NCI-H226 (cell line): ENCODE results near the gene SLC25A25.
A peak's percentile ranks its signal among the peaks of the same experiment; 100 is the strongest.

Experiments
- DNase-seq: peaks from one replicate; pipeline ENCODE4 v3.0.0-alpha.2; 2015

Gene SLC25A25

DNA sequence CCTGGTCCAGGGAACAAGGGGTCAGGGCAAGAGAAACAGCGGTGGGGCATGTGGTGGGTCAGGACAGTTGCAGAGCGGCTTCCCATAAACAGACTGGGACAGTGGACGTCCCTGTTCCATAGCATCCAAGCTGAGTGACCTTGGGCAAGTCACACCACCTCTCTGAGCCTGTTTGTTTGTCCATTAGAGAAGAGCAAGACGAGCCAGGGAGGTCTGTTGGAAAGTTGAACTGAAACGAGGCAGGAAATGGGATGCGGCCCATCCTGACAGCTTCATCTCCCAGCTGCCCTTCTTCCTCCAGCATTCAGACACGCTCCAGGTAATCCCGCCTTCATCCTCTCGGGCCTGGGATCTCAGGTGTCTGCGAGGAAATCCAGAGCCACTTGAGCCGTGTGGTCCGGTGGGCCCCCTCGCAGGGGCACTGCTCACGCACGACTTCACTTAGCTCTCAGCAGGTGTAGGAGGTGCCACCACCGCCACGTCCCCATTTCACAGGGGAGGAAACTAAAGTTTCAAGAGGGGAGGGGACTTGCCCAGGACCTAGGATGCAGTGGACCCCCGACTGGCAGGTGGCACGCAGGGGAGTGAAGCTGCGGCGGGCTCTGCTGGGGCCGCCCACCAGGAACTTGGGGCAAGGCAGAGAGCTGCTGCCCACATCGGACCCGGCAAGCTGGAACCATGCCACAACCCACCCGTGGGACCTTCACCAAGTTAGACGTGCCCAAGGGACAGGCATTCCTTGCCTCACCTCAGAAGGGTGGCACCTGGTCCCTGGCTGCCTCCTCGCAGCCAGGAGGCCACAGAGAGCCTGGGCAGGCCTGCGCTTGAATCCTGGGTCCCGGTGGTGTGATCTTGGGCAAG, 46.5 kb downstream of the SLC25A25 start:
- DNase-seq, result no peak

GRCh38 chr9:128115187-128116103, 47.4 kb downstream of the SLC25A25 start:
- DNase-seq, result no peak

DNA sequence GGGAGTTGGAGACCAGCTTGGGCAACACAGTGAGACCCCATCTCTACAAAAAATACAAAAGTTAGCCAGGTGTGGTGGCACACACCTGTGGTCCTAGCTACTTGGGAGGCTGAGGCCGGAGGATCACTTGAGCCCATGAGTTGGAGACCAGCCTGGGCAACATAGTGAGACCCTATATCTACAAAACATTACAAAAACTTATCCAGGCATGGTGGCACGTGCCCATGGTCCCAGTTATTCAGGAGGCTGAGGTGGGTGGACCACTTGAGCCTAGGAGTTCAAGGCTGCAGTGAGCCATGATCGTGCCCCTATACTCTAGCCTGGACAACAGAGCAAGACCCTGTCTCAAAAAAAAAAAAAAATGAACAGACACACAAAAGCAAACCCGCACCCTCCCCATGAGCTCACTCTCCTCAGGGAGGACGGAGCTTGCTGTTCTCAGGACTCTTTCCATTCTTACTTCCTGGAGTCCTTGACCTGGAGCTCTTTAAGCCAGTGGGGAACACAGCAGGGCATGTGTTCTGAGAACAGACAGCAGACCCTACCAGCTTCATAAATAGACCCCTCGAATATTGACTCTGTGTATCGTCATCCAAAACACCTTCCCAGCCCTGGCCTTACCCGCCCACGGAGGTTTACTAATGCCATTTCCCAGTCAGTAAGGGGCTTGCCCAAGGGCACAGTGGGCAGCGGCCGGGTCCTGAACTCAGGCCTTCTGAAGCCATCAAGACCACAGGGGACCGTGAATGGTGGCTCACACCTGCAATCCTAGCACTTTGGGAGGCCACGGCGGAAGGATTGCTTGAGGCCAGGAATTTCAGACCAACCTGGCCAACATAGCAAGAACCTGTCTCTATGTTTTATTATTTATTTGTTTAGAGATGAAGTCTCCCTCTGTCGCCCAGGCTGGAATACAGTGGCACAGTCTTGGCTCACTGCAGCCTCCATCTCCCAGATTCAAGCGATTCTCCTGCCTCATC, 48.4 kb downstream of the SLC25A25 start:
- no peak for DNase-seq

- DNase-seq, result peak; percentile 55
These were observed 49.8 kb downstream of the SLC25A25 start for GRCh38 chr9:128117613-128118471.

- DNase-seq, result no peak
These were observed 50.4 kb downstream of the SLC25A25 start for GRCh38 chr9:128118472-128118857.

DNA sequence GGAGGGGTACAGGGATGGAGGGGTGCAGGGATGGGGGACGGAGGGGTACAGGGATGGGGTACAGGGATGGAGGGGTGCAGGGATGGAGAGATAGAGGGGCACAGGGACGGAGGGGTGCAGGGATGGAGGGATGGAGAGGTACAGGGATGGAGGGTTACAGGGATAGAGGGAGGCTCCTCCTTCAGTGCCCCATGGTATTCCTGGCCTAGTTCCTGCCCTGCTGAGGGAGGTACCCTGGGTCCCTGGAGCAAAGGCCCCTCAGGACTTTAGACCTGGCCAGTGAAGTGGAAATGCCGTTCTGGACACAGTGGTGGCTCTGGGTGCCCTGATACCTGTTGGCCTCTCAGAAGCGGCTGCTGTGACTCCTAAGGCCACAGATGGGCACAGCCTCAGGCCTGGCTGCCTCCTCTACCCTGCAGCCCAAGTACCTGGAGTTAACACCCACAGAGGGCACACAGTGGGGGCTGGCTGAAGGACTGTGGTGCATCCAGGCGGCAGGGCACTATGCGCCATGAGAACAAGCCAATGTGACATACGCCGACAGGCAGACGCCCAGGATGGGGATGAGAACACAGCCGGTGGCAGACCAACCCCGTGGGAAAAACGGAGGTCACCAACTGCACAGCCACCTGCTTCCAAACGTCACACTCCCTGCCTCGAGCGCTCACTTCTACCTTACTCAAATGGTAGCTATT, 51.1 kb downstream of the SLC25A25 start:
- DNase-seq, result no peak

GRCh38 chr9:128120061-128120740, 52.2 kb downstream of the SLC25A25 start:
- DNase-seq, result no peak

DNA sequence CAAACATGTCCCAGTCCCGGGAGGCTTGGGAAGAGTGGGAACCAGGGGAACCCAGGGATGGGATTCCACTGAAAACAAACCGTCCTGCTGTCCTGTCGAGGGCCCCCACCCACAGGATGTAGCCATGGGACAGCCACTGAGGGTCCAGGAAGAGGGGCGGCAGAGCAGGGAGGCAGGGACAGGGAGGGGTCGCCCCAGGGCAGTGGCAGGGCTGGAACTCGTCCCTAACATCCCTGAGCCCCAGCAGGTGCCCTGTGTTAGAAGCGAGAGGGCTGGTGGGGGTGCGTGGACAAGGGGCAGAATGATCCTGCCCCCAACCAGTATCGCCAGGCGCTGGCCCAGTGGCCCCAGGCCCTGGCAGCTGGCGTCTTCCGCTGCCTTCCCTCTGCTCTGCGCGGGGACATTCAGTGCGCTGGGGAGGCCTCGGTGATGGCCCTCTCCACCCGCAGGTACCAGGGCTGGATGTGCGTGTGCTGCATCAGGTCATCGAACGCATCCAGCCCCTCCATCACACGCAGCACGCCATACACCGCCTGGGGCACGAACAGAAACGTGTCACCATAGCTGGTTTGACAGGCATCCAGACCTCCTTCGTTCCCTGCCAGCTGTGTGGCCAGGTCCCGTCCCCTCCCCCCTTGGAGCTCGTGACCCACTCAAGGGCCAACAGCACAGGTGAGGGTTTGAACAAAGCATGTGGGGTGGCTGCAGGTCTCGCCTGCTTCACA, 52.9 kb downstream of the SLC25A25 start:
- DNase-seq, result no peak

DNA sequence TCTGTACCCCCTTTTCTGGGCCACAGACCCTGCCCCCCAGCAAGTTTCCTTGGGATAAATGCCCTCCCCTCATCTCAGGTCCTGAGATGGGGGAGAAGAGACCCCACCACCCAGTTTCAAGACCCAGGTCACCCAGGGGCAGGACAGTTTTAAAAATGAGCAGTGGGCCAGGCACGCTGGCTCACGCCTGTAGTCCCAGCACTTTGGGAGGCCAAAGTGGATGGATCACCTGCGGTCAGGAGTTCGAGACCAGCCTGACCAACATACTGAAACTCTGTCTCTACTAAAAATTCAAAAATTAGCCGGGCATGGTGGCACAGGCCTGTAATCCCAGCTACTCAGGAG, 53.4 kb downstream of the SLC25A25 start:
- no peak for DNase-seq

DNA sequence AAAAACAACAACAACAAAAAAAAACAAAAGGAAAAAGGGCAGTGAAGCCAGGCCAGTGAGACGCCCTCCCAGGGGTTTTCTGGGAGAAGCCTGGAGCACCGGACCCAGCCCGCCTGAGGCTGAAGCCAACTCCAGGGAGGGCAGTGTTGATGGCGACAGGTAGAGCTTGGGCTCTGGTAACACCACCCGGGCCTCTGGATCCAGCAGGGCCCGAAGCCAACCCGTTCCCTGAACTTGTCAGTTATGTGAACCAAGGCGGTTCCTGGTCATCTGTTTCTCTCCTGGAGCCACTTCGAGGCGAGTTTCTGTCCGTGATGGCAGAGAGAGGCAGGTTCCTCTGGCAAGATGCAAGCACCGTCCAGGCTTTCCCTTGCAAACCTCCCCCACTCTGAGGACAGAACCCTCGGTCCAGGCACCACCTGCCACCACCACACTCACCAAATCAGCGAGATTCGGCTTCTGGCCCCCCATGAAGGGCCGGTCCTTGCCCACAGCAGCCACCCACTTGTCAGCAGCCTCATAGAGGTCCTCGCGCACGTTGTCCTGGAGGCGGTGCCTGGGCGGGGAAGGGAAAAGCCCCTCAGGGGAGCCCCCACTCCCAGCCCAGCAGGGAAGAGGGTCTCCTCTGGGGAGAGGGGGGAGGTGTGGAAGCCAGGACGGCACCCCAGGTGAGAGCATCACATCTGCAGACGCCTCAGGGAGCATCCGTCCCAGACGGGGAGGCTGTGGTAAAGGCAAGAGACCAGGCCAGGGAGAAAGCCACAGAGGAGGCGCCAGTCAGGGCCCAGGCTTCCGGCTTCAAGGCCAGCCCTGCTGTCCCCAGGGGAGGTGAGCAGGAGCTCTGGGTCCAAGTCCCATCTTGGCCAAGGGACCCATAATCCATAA, 54.1 kb downstream of the SLC25A25 start:
- DNase-seq, result no peak

- no peak for DNase-seq
These were observed 54.8 kb downstream of the SLC25A25 start for GRCh38 chr9:128122809-128123175.

- DNase-seq, result no peak
These were observed 55.5 kb downstream of the SLC25A25 start for GRCh38 chr9:128123451-128124080.

GRCh38 chr9:128124451-128124850, 56.4 kb downstream of the SLC25A25 start:
- DNase-seq, result no peak

DNA sequence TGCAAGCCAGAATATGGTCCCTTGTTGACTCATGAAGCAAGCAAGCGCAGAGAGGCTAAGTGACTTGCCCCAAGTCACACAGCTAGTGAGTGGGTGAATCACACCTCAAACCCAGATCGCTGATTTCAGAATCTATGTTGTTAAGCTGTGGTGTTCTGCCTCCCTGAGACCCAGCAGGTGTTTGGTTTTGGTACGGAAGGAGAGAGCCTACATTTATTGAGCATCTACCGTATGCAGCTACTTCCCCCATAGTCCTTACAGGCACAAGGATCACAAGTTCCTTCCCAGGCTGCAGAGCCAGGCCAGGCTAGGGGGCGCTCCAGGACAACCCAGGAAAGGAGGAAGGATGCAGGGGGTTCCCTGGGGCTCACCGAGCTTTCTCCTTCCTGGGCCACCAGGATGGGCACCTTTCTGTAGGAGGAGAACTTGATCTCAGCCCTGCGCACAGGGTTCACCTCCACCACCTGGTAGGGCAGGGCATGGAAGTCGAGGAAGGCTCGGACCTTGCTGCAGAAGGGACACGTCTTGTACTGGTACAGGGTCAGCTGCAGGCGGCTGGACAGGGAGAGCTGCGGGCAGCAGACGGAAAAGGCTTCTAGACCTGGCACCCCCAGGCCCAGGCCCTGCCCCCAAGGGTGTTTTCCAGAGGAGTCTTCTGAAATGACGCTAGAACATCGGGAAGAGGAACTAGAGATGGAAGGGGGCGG, 57.0 kb downstream of the SLC25A25 start:
- peak; percentile 29 for DNase-seq

DNA sequence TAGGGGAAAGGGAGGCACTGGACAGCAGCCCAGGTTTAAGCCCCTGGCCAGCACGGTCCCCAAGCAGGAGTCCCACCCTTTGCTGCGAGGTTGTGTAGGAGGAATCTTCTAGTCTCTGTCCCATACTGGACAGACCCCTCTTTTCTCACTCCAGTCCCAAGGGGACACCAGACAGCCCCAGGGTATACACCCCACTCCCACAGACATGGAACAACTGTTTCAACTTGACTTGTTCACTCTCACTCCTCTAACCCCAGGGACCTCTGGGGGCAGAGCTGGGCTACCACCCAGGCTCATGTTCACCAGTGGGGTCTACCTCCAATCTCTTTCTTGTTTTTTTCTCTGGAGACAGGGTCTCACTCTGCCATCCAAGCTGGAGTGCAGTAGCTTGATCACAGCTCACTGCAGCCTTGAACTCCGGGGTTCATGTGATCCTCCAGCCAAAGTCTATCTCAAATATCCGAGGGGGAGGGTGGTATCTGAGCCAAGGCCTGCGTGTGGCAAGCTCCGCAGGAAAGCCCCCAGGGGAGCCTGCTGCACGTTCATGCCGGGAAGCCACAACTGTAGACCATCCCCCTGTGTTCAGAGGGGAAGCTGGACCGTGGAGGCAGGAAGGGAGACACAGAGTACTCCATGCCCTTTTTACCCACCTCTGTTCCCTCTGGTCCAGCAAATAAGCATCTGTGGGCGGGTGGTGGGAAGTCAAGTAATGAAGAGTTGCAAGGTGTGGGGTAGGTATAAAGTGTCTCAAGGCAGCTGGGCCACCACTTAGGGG, 57.7 kb downstream of the SLC25A25 start:
- no peak for DNase-seq

GRCh38 chr9:128127568-128127989, 59.5 kb downstream of the SLC25A25 start, which contains the start of gene PTGES2:
TSS of gene PTGES2 (minus strand) at chr9:128127729. CDS start at chr9:128127717, 12 bp downstream.
- peak; percentile 83 for DNase-seq
